ENCODE data around the gene NCOA7. TPM values are rescaled to one million over a fixed set of nuclear protein-coding genes. Genes with fewer than 3 reads are reported as not detected.

The NCOA7 gene
- total RNA-seq, 1 donor, result 41.7 TPM

- TF ChIP-seq, protein P1, sequence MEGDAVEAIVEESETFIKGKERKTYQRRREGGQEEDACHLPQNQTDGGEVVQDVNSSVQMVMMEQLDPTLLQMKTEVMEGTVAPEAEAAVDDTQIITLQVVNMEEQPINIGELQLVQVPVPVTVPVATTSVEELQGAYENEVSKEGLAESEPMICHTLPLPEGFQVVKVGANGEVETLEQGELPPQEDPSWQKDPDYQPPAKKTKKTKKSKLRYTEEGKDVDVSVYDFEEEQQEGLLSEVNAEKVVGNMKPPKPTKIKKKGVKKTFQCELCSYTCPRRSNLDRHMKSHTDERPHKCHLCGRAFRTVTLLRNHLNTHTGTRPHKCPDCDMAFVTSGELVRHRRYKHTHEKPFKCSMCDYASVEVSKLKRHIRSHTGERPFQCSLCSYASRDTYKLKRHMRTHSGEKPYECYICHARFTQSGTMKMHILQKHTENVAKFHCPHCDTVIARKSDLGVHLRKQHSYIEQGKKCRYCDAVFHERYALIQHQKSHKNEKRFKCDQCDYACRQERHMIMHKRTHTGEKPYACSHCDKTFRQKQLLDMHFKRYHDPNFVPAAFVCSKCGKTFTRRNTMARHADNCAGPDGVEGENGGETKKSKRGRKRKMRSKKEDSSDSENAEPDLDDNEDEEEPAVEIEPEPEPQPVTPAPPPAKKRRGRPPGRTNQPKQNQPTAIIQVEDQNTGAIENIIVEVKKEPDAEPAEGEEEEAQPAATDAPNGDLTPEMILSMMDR (IDR thresholded peaks at IDR 0.05; ENCODE audit: insufficient read depth, low read length), result peak; percentile 8
- peak; percentile 65 for DNase-seq (ENCODE audit: low read depth)
- peak overlapping the region; percentile 73 for H3K4me3 ChIP-seq (ENCODE audit: low read depth, low read length)
Observed at GRCh38 chr6:125781314-125781868, 9.4 kb upstream of the NCOA7 start.

GRCh38 chr6:125784365-125784764, 6.4 kb upstream of the NCOA7 start:
- no peak overlapping the region for H3K4me3 ChIP-seq (ENCODE audit: low read depth, low read length)
- TF ChIP-seq, protein P1 (IDR thresholded peaks at IDR 0.05; ENCODE audit: insufficient read depth, low read length), result no peak
- peak; percentile 77 for DNase-seq (ENCODE audit: low read depth)

- H3K4me3 ChIP-seq (ENCODE audit: low read depth, low read length), result no peak overlapping the region
- TF ChIP-seq, protein P1 (IDR thresholded peaks at IDR 0.05; ENCODE audit: insufficient read depth, low read length), result peak; percentile 43
- peak; percentile 78 for DNase-seq (ENCODE audit: low read depth)
Observed at GRCh38 chr6:125787791-125788190, 3.0 kb upstream of the NCOA7 start.

DNA sequence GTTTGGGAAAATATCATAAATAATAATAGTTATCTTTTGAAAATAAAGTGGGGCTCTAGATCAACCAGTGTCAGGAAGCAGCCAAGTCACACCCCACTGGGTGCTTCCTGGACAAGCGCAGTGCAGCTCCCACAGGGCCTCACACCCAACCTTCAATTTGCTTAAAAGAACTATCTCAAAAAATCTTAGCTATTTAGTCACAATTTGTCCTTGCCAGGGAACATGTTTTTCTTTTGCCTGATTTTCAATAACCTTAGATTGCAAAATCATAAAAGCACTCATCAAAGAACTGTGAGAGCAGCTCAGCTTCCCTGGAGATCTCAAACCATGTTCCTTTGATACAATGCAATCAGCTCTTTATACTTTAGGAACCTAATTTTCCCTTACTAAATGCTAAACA, 1.6 kb upstream of the NCOA7 start:
- no peak overlapping the region for H3K4me3 ChIP-seq (ENCODE audit: low read depth, low read length)
- TF ChIP-seq, protein P1 (IDR thresholded peaks at IDR 0.05; ENCODE audit: insufficient read depth, low read length), result no peak
- DNase-seq (ENCODE audit: low read depth), result peak; percentile 45

GRCh38 chr6:125789576-125790357, 993 bp upstream of the NCOA7 start:
- peak; percentile 71 for DNase-seq (ENCODE audit: low read depth)
- H3K4me3 ChIP-seq (ENCODE audit: low read depth, low read length), result peak overlapping the region; percentile 77
- TF ChIP-seq, protein P1 (IDR thresholded peaks at IDR 0.05; ENCODE audit: insufficient read depth, low read length), result no peak

DNA sequence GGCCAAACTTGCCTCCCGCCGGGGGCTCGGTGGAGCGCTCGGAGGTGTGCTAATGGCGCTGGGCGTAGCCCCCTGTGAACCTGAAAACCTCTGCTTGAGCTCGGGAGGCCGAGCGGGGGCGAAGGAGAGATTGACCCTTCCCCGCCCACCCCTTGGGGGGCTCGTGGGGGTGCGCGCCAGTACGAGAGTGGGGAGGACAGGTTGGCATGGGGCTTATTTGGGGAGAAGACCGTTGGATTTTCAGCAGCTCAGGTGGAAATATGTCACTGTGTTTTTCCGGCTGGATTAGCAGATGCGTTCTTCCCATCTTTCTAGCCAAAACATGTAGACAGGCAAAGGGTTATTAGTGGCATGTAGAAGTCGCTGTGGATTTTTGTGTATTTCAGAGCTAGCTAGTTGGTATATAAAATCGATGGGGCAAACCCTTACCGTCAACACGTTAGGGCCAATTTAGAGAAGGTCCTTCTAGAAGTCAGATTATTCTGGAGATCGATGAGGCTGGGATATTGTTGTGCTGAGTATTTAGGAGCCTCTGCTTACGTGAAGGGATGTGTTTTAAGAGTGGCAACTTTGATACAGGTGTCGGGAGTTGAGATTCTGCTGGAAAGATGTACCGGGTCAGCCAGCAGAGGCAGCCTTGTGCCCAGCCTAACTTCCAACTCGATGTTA, 525 bp downstream of the NCOA7 start:
- peak; percentile 72 for DNase-seq (ENCODE audit: low read depth)
- TF ChIP-seq, protein P1 (IDR thresholded peaks at IDR 0.05; ENCODE audit: insufficient read depth, low read length), result peak; percentile 86
- H3K4me3 ChIP-seq (ENCODE audit: low read depth, low read length), result peak overlapping the region; percentile 77

Data from fibroblast of the aortic adventitia (primary cell).